ENCODE data around the gene TRIP11.

GRCh38 chr14:92026548-92027190 is 13.2 kb downstream of the TRIP11 start:
- TF ChIP-seq, protein P1, sequence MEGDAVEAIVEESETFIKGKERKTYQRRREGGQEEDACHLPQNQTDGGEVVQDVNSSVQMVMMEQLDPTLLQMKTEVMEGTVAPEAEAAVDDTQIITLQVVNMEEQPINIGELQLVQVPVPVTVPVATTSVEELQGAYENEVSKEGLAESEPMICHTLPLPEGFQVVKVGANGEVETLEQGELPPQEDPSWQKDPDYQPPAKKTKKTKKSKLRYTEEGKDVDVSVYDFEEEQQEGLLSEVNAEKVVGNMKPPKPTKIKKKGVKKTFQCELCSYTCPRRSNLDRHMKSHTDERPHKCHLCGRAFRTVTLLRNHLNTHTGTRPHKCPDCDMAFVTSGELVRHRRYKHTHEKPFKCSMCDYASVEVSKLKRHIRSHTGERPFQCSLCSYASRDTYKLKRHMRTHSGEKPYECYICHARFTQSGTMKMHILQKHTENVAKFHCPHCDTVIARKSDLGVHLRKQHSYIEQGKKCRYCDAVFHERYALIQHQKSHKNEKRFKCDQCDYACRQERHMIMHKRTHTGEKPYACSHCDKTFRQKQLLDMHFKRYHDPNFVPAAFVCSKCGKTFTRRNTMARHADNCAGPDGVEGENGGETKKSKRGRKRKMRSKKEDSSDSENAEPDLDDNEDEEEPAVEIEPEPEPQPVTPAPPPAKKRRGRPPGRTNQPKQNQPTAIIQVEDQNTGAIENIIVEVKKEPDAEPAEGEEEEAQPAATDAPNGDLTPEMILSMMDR (conservative IDR thresholded peaks at IDR 0.05; ENCODE audit: low read length): no peak
- no peak for TF ChIP-seq EZH2phosphoT487 (IDR thresholded peaks at IDR 0.05; ENCODE audit: borderline replicate concordance)
